IMR-90 (cell line): ENCODE data around the gene RPP40. TPM values are rescaled to one million over a fixed set of nuclear protein-coding genes. Genes with fewer than 3 reads are reported as not detected.

Experiments used
- ATAC-seq: fragments of 200-7000 bp; cut with Tn5 transposase; 2 replicates; pipeline ENCODE4 v1.9.1; 2020; ENCODE audit warnings: low read depth, mild to moderate bottlenecking, moderate library complexity
- BruUV-seq: library from RNA; stranded (reverse); fragments of 400-500 nt; replicated peaks from 2 replicates; lab custom pipeline; 2021; lab: Mats Ljungman, UMichigan
- CTCF ChIA-PET: fragments of 300-600 bp; formaldehyde crosslinking; extraction: SDS; loops from one replicate; lab custom pipeline; 2021; ENCODE audit warnings: antibody characterized with exemption; lab: Yijun Ruan, JAX
- POLR2A ChIA-PET: fragments of 300-600 bp; sonication (Branson Sonifier 250); formaldehyde crosslinking; loops from one replicate; lab custom pipeline; 2022; ENCODE audit warnings: antibody characterized with exemption; ENCODE audit not compliant: unreplicated experiment; lab: Charles Lee
- DNase-seq: peaks from one replicate; pipeline ENCODE4 v3.0.0; 2013
- H2AFZ ChIP-seq: replicated peaks from 2 replicates; pipeline ENCODE3; 2013; ENCODE audit warnings: low read length, mild to moderate bottlenecking; ENCODE audit not compliant: poor library complexity
- H2AK5ac ChIP-seq: 2 replicates; pipeline ENCODE4 v1.6.1; 2013; ENCODE audit warnings: low read depth, low read length, inconsistent platforms
- H2AK9ac ChIP-seq: replicated peaks from 2 replicates; pipeline ENCODE3; 2013; ENCODE audit warnings: mild to moderate bottlenecking, low read depth, low read length, moderate library complexity; ENCODE audit not compliant: poor library complexity
- H2BK120ac ChIP-seq: 2 replicates; pipeline ENCODE4 v1.6.1; 2013; ENCODE audit warnings: low read depth, low read length, inconsistent platforms
- H2BK15ac ChIP-seq: 3 replicates; pipeline ENCODE4 v1.6.1; 2013; ENCODE audit warnings: low read depth, low read length, inconsistent platforms
- H2BK20ac ChIP-seq: 2 replicates; pipeline ENCODE4 v1.6.1; 2013; ENCODE audit warnings: low read depth, mild to moderate bottlenecking, inconsistent platforms, low read length, moderate library complexity
- H2BK5ac ChIP-seq: 2 replicates; pipeline ENCODE4 v1.6.1; 2013; ENCODE audit warnings: mild to moderate bottlenecking, low read depth, low read length, inconsistent platforms; ENCODE audit not compliant: poor library complexity, severe bottlenecking
- H3K14ac ChIP-seq: replicated peaks from 2 replicates; pipeline ENCODE4 v1.6.1; 2013; ENCODE audit warnings: low read depth, low read length, inconsistent platforms
- H3K18ac ChIP-seq: 2 replicates; pipeline ENCODE4 v1.6.1; 2013; ENCODE audit warnings: low read depth, low read length, control low read depth
- H3K23ac ChIP-seq: 2 replicates; pipeline ENCODE4 v1.6.1; 2013; ENCODE audit warnings: low read depth, low read length, inconsistent platforms
- H3K27ac ChIP-seq: 2 replicates; pipeline ENCODE4 v1.5.1; 2013; ENCODE audit warnings: mild to moderate bottlenecking, control low read depth, low read length; ENCODE audit not compliant: insufficient read depth
- H3K27me3 ChIP-seq: 2 replicates; pipeline ENCODE4 v1.6.1; 2013; ENCODE audit warnings: low read length; ENCODE audit not compliant: control insufficient read depth, insufficient read depth
- H3K36me3 ChIP-seq: 2 replicates; pipeline ENCODE4 v1.6.1; 2013; ENCODE audit warnings: low read length, mixed read lengths; ENCODE audit not compliant: control insufficient read depth, insufficient read depth
- H3K4ac ChIP-seq: 2 replicates; pipeline ENCODE4 v1.6.1; 2013; ENCODE audit warnings: low read depth, low read length, inconsistent platforms
- H3K4me1 ChIP-seq: 2 replicates; pipeline ENCODE4 v1.6.1; 2013; ENCODE audit warnings: low read length, mixed read lengths; ENCODE audit not compliant: control insufficient read depth, insufficient read depth
- H3K4me2 ChIP-seq: 2 replicates; pipeline ENCODE4 v1.6.1; 2013; ENCODE audit warnings: low read depth, mild to moderate bottlenecking, control low read depth, low read length, moderate library complexity
- H3K4me3 ChIP-seq: 2 replicates; pipeline ENCODE4 v1.5.1; 2013; ENCODE audit warnings: low read depth, mild to moderate bottlenecking, control low read depth, low read length, moderate library complexity; ENCODE audit not compliant: insufficient read depth
- H3K56ac ChIP-seq: 2 replicates; pipeline ENCODE4 v1.6.1; 2013; ENCODE audit warnings: low read length, inconsistent platforms; ENCODE audit not compliant: insufficient read depth; ENCODE audit errors: extremely low read depth
- H3K79me1 ChIP-seq, 2 experiments: 2 replicates each; pipeline ENCODE4 v1.6.1; 2013; ENCODE audit warnings: low read length in 2 of 2, inconsistent platforms in 1 of 2, low read depth in 1 of 2
- H3K9ac ChIP-seq: 2 replicates; pipeline ENCODE4 v1.6.1; 2013; ENCODE audit warnings: low read depth, low read length, control low read depth
- H3K9me1 ChIP-seq: 2 replicates; pipeline ENCODE4 v1.6.1; 2013; ENCODE audit warnings: low read length, inconsistent platforms; ENCODE audit not compliant: insufficient read depth
- H3K9me3 ChIP-seq: 2 replicates; pipeline ENCODE4 v1.6.1; 2013; ENCODE audit warnings: low read length; ENCODE audit not compliant: control insufficient read depth, insufficient read depth
- H4K20me1 ChIP-seq: 2 replicates; pipeline ENCODE4 v1.6.1; 2013; ENCODE audit warnings: low read length, inconsistent platforms; ENCODE audit not compliant: insufficient read depth
- H4K5ac ChIP-seq: 2 replicates; pipeline ENCODE4 v1.6.1; 2013; ENCODE audit warnings: mild to moderate bottlenecking, low read depth, low read length, control low read depth
- H4K8ac ChIP-seq, 2 experiments: 2 replicates each; pipeline ENCODE4 v1.6.1; 2013; ENCODE audit warnings: low read depth in 2 of 2, low read length in 2 of 2, control low read depth in 1 of 2, inconsistent platforms in 1 of 2
- H4K91ac ChIP-seq: 2 replicates; pipeline ENCODE4 v1.6.1; 2013; ENCODE audit warnings: low read depth, low read length, inconsistent platforms; ENCODE audit not compliant: insufficient read depth
- BHLHE40 ChIP-seq: fragments of 150-350 bp; IDR thresholded peaks from 2 replicates; pipeline ENCODE4 v1.6.1; 2016; ENCODE audit warnings: mild to moderate bottlenecking, low read depth, low read length
- CEBPB ChIP-seq: IDR thresholded peaks from 2 replicates; pipeline ENCODE4 v1.6.1; 2012; ENCODE audit warnings: low read depth, low read length, improper control_type of control experiment
- CHD1 ChIP-seq: IDR thresholded peaks from 2 replicates; pipeline ENCODE4 v1.6.1; 2012; ENCODE audit warnings: low read depth, low read length, improper control_type of control experiment
- MAZ ChIP-seq: IDR thresholded peaks from 2 replicates; pipeline ENCODE4 v1.6.1; 2012; ENCODE audit warnings: low read depth, mild to moderate bottlenecking, low read length, improper control_type of control experiment, moderate library complexity, borderline replicate concordance
- MXI1 ChIP-seq: IDR thresholded peaks from 2 replicates; pipeline ENCODE4 v1.6.1; 2012; ENCODE audit warnings: low read depth, mild to moderate bottlenecking, low read length, moderate library complexity, borderline replicate concordance
- POLR2A ChIP-seq: IDR thresholded peaks from 2 replicates; pipeline ENCODE4 v1.6.1; 2012; ENCODE audit warnings: mild to moderate bottlenecking, low read depth, low read length
- RCOR1 ChIP-seq: IDR thresholded peaks from 2 replicates; pipeline ENCODE4 v1.6.1; 2012; ENCODE audit warnings: mild to moderate bottlenecking, low read length, improper control_type of control experiment; ENCODE audit not compliant: insufficient replicate concordance
- RFX5 ChIP-seq: IDR thresholded peaks from 2 replicates; pipeline ENCODE4 v1.8.0; 2012; ENCODE audit warnings: low read depth, mild to moderate bottlenecking, low read length, moderate library complexity
- WGBS, 2 experiments: methylation state at CpG; one replicate each; pipeline versions ENCODE4 v1.1.5 to v1.1.7; 2013; ENCODE audit warnings: missing lambda C conversion rate in 2 of 2; ENCODE audit not compliant: insufficient read length in 1 of 2; ENCODE audit errors: extremely low coverage in 2 of 2; 5-methylcytosine and 5-hydroxymethylcytosine counted together
- dilution Hi-C: fragments of 300-500 bp; cut with HindIII; formaldehyde crosslinking; loops from one replicate; pipeline ENCODE4 v1.14.3; 2018; ENCODE audit warnings: low sequenced_read_pairs; ENCODE audit not compliant: unreplicated experiment
- in situ Hi-C: fragments of 300-500 bp; cut with MboI; formaldehyde crosslinking; loops from 3 replicates; pipeline ENCODE4 v1.14.3; 2019; ENCODE audit warnings: low sequenced_read_pairs, inconsistent platforms, mixed read lengths
- intact Hi-C: fragments of 100-400 bp; cut with micrococcal nuclease; formaldehyde crosslinking; loops from 2 replicates; pipeline ENCODE4 v1.10.0; 2022
- polyA plus RNA-seq, 3 experiments: library from polyadenylated mRNA; depleted of rRNA; stranded (reverse); fragments of >200 nt; gene quantifications; 2 replicates each; pipeline ENCODE4 v1.2.3, GENCODE V29; 2012; ENCODE audit warnings: low replicate concordance in 1 of 3
- total RNA-seq: library from RNA; depleted of rRNA; stranded (reverse); fragments of >200 nt; gene quantifications from 2 replicates; pipeline ENCODE4 v1.2.3, GENCODE V29; 2012
- TF ChIP-seq, protein P1 (sequence below): conservative IDR thresholded peaks from 2 replicates; pipeline ENCODE4 v1.5.1; 2012; ENCODE audit warnings: mild to moderate bottlenecking, low read depth, low read length, improper control_type of control experiment

Gene RPP40
- total and polyA plus RNA-seq, 2 of the 4 experiments (the other 2 are of a cell fraction): 8.1 to 22.2 TPM

GRCh38 chr6:5004373-5005037 lies 668 bp upstream of the RPP40 start:
- Histone ChIP-seq H3K9ac (peak overlapping the region; percentile 92), H4K91ac (peak overlapping the region; percentile 80), H3K18ac (peak overlapping the region; percentile 80), H2BK5ac (peak overlapping the region; percentile 82), H4K20me1 (no peaks in the 10 kb centered on the region; the same call in 1 of the 2 replicates), H2BK20ac (no peak overlapping the region), H3K4ac (peak overlapping the region; percentile 86), H3K36me3 (peaks cover 5% of the 10 kb centered on the region), H3K56ac (peak overlapping the region; percentile 70; the same call in 1 of the 2 replicates), H3K4me3 (peak overlapping the region; percentile 87), H4K8ac (peak overlapping the region; percentile 92 to 98), H3K9me1 (peaks cover 4% of the 10 kb centered on the region; the same call in 1 of the 2 replicates), H3K4me2 (peak overlapping the region; percentile 90), H3K27me3 (no peaks in the 10 kb centered on the region), H2AFZ (peak overlapping the region; percentile 90), H3K14ac (peak overlapping the region; percentile 97), H3K4me1 (no peaks in the 10 kb centered on the region; the same call in 1 of the 2 replicates), H2BK120ac (peak overlapping the region; percentile 84), H2AK9ac (peak overlapping the region; percentile 87), H2AK5ac (peak overlapping the region; percentile 83; the same call in 1 of the 2 replicates), H3K27ac (peak overlapping the region; percentile 95), H3K9me3 (no peaks in the 10 kb centered on the region), H4K5ac (peak overlapping the region; percentile 95), H3K79me1 (peaks cover 4 to 5% of the 10 kb centered on the region in 2 experiments; a peak in 2 of 4 replicates), H3K23ac (peak overlapping the region; percentile 96), H2BK15ac (0 out of 3 replicates have a peak overlapping the region, but pooled peaks have one; percentile 3)
- dilution Hi-C loops: no loop called here
- BruUV-seq: no TSS peak
- WGBS, 2 experiments: no CpG with 5 or more reads among the region's 12 CpGs
- in situ Hi-C loops: no loop called here
- TF ChIP-seq POLR2A (no peak), BHLHE40 (no peak), CHD1 (no peak), RCOR1 (no peak), RFX5 (no peak), CEBPB (no peak), MXI1 (no peak), MAZ (no peak)
- TF ChIP-seq, protein P1, sequence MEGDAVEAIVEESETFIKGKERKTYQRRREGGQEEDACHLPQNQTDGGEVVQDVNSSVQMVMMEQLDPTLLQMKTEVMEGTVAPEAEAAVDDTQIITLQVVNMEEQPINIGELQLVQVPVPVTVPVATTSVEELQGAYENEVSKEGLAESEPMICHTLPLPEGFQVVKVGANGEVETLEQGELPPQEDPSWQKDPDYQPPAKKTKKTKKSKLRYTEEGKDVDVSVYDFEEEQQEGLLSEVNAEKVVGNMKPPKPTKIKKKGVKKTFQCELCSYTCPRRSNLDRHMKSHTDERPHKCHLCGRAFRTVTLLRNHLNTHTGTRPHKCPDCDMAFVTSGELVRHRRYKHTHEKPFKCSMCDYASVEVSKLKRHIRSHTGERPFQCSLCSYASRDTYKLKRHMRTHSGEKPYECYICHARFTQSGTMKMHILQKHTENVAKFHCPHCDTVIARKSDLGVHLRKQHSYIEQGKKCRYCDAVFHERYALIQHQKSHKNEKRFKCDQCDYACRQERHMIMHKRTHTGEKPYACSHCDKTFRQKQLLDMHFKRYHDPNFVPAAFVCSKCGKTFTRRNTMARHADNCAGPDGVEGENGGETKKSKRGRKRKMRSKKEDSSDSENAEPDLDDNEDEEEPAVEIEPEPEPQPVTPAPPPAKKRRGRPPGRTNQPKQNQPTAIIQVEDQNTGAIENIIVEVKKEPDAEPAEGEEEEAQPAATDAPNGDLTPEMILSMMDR: no peak
- POLR2A ChIA-PET: no interaction called here
- ATAC-seq (no peak; the same call in 1 of the 2 replicates), DNase-seq (no peak)
- CTCF ChIA-PET: interaction anchor here (0.6 kb wide), 1 partner anchor 61 kb away, joined by 3 read pairs; no protein-coding TSS in a partner anchor
- intact Hi-C loops: no loop called here
